Ammon's horn (tissue), 1 donor: ENCODE results near the gene PIGK.
"Not testable (repeated sequence)": the region's sequence is repeated elsewhere in the genome, so short reads cannot be mapped to it uniquely, and the experiment has no call there.

Experiments used
- DNase-seq: peaks from one replicate; pipeline ENCODE4 v3.0.0-alpha.2; 2016; ENCODE audit warnings: low spot score

Gene PIGK

GRCh38 chr1:77193951-77194350 is 25.3 kb downstream of the PIGK start:
- DNase-seq: no peak

GRCh38 chr1:77188770-77189169 is 30.5 kb downstream of the PIGK start:
- no peak for DNase-seq

GRCh38 chr1:77186907-77187306 is 32.3 kb downstream of the PIGK start:
- not testable (repeated sequence) for DNase-seq

- DNase-seq: no peak
These were observed 37.1 kb downstream of the PIGK start for GRCh38 chr1:77182083-77182482.

- no peak for DNase-seq
These were observed 39.6 kb downstream of the PIGK start for GRCh38 chr1:77179632-77180031.

- DNase-seq: no peak
These were observed 43.9 kb downstream of the PIGK start for GRCh38 chr1:77175230-77175844.

- DNase-seq: peak; percentile 3
These were observed 48.5 kb downstream of the PIGK start for GRCh38 chr1:77170687-77171086.

- no peak for DNase-seq
These were observed 50.9 kb downstream of the PIGK start for GRCh38 chr1:77168358-77168757.

- no peak for DNase-seq
These were observed 54.7 kb downstream of the PIGK start for GRCh38 chr1:77164434-77164944.

GRCh38 chr1:77159706-77160105 is 59.5 kb downstream of the PIGK start:
- not testable (repeated sequence) for DNase-seq

GRCh38 chr1:77156214-77156613 is 63.0 kb downstream of the PIGK start:
- no peak for DNase-seq

GRCh38 chr1:77146270-77146669 is 73.0 kb downstream of the PIGK start:
- DNase-seq: no peak

GRCh38 chr1:77143529-77144121 is 75.6 kb downstream of the PIGK start:
- no peak for DNase-seq

- DNase-seq: peak; percentile 37
These were observed 79.8 kb downstream of the PIGK start for GRCh38 chr1:77139389-77139788.

- DNase-seq: no peak
These were observed 84.9 kb downstream of the PIGK start for GRCh38 chr1:77134359-77134758.

- DNase-seq: no peak
These were observed 85.4 kb downstream of the PIGK start for GRCh38 chr1:77133731-77134358.

GRCh38 chr1:77126307-77126706 is 92.9 kb downstream of the PIGK start:
- DNase-seq: peak; percentile 84

- no peak for DNase-seq
These were observed 97.7 kb downstream of the PIGK start for GRCh38 chr1:77121503-77121902.

- no peak for DNase-seq
These were observed 98.3 kb downstream of the PIGK start for GRCh38 chr1:77120950-77121349.

GRCh38 chr1:77118712-77119111 is 100.5 kb downstream of the PIGK start:
- DNase-seq: no peak

- DNase-seq: no peak
These were observed 114.6 kb downstream of the PIGK start for GRCh38 chr1:77104672-77105071.

- DNase-seq: no peak
These were observed 115.7 kb downstream of the PIGK start for GRCh38 chr1:77103486-77103885.

GRCh38 chr1:77100875-77101274 is 118.4 kb downstream of the PIGK start:
- no peak for DNase-seq
